Measurements from ENCODE around the gene CSNK1A1.

DNA sequence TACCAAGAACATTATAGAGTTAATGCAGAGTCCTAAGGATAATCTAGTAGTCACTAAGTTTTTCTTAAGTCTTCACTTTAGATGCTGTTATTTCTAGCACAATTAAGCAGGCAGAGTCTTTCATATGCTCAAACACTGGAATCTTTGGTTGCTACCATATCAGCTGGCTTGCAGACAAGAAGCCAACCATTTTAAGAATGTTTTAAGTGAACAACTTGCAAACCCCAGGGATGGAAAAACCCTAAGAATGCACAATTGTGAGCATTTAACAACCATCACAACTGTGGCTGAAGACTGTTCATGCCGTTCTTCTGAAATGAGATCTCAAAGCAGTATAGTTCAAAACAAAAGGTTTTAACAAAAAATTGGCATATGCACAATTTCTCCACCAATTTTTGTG, 55.1 kb downstream of the CSNK1A1 start:
- TF ChIP-seq POLR2AphosphoS5 (IDR thresholded peaks at IDR 0.05; ENCODE audit: low read depth, low read length), result no peak
- TF ChIP-seq TAF1 (IDR thresholded peaks at IDR 0.05; ENCODE audit: borderline replicate concordance, low read depth, low read length), result no peak

Measured in GM12892 (cell line).